Mucosa of gallbladder (tissue), 1 donor: ENCODE data around the gene RUVBL1. TPM values are rescaled to one million over a fixed set of nuclear protein-coding genes. Genes with fewer than 3 reads are reported as not detected.
A peak's percentile ranks its signal among the peaks of the same experiment; 100 is the strongest.

Source experiments
- DNase-seq: peaks from one replicate; pipeline ENCODE4 v3.0.0-alpha.2; 2020; ENCODE audit warnings: low spot score
- total RNA-seq: library from RNA; stranded (reverse); gene quantifications from one replicate; pipeline ENCODE4 v1.2.1, GENCODE V29; 2021
- donor health status: DM: no; HTN: no; CAD: no.

RUVBL1 gene
- total RNA-seq, 1 donor from 2014 or later, result 20.6 TPM

GRCh38 chr3:128083396-128083795 lies 40.2 kb downstream of the RUVBL1 start:
- no peak for DNase-seq

GRCh38 chr3:128082546-128082945 lies 41.1 kb downstream of the RUVBL1 start:
- no peak for DNase-seq

GRCh38 chr3:128081846-128082245 lies 41.8 kb downstream of the RUVBL1 start:
- DNase-seq, result no peak

GRCh38 chr3:128081226-128081625 lies 42.4 kb downstream of the RUVBL1 start:
- DNase-seq, result no peak

GRCh38 chr3:128080323-128081080 lies 43.1 kb downstream of the RUVBL1 start:
- no peak for DNase-seq

- no peak for DNase-seq
Observed at GRCh38 chr3:128079823-128080222, 43.8 kb downstream of the RUVBL1 start.

- no peak for DNase-seq
Observed at GRCh38 chr3:128078875-128079274, 44.7 kb downstream of the RUVBL1 start.

- DNase-seq, result no peak
Observed at GRCh38 chr3:128078322-128078721, 45.3 kb downstream of the RUVBL1 start.

GRCh38 chr3:128077665-128078064 lies 45.9 kb downstream of the RUVBL1 start:
- DNase-seq, result no peak

GRCh38 chr3:128077202-128077624 lies 46.4 kb downstream of the RUVBL1 start:
- DNase-seq, result no peak

GRCh38 chr3:128076483-128077201 lies 47.0 kb downstream of the RUVBL1 start:
- no peak for DNase-seq

- peak; percentile 91 for DNase-seq
Observed at GRCh38 chr3:128075522-128076482, 47.8 kb downstream of the RUVBL1 start.

- no peak for DNase-seq
Observed at GRCh38 chr3:128074851-128075521, 48.6 kb downstream of the RUVBL1 start.

GRCh38 chr3:128073807-128074206 lies 49.8 kb downstream of the RUVBL1 start:
- no peak for DNase-seq

- no peak for DNase-seq
Observed at GRCh38 chr3:128073185-128073725, 50.4 kb downstream of the RUVBL1 start.

- DNase-seq, result no peak
Observed at GRCh38 chr3:128072454-128073184, 51.0 kb downstream of the RUVBL1 start.

- DNase-seq, result no peak
Observed at GRCh38 chr3:128071771-128072453, 51.7 kb downstream of the RUVBL1 start.

- DNase-seq, result no peak
Observed at GRCh38 chr3:128070898-128071591, 52.6 kb downstream of the RUVBL1 start.

GRCh38 chr3:128069271-128069670 lies 54.3 kb downstream of the RUVBL1 start:
- DNase-seq, result no peak
